ENCODE data around the gene IFITM5. TPM values are rescaled to one million over a fixed set of nuclear protein-coding genes. Genes with fewer than 3 reads are reported as not detected.
"Not testable (repeated sequence)": the region's sequence is repeated elsewhere in the genome, so short reads cannot be mapped to it uniquely, and the experiment has no call there.

IFITM5 gene
- total RNA-seq: not detected

- DNase-seq (ENCODE audit: low spot score in 2 of 2) (peak in 1 of 2 donors; percentile 61), ATAC-seq (peak in 1 of 2 donors; percentile 1)
- H3K36me3 Mint-ChIP-seq: no peaks in the 10 kb centered on the region
- H3K27ac Mint-ChIP-seq: peak within 1 kb of the TSS; percentile 7 to 77
- H3K9me3 Mint-ChIP-seq: no peaks in the 10 kb centered on the region
Measured at GRCh38 chr11:299081-299891, at the start of gene IFITM5. Gene IFITM5 (minus strand): TSS chr11:299526. CDS start chr11:299490, 36 bp downstream.

GRCh38 chr11:346529-346928 is 47.2 kb upstream of the IFITM5 start:
- H3K36me3 Mint-ChIP-seq: no peaks in the 10 kb centered on the region
- no peaks in the 10 kb centered on the region for H3K9me3 Mint-ChIP-seq
- H3K27ac Mint-ChIP-seq: no peak overlapping the region
- no peak for DNase-seq (ENCODE audit: low spot score in 2 of 2)
- ATAC-seq: no peak

- no peak for DNase-seq (ENCODE audit: low spot score in 2 of 2)
- Mint-ChIP-seq H3K27ac (no peak overlapping the region), H3K9me3 (no peaks in the 10 kb centered on the region), H3K36me3 (no peaks in the 10 kb centered on the region)
- ATAC-seq: no peak
Measured at GRCh38 chr11:344836-345578, 45.7 kb upstream of the IFITM5 start.

GRCh38 chr11:342328-342727 is 43.0 kb upstream of the IFITM5 start:
- no peak for ATAC-seq

GRCh38 chr11:340539-341512 is 41.5 kb upstream of the IFITM5 start:
- Mint-ChIP-seq H3K9me3 (no peaks in the 10 kb centered on the region), H3K27ac (peak overlapping the region in 1 of 2 donors; percentile 7), H3K36me3 (no peaks in the 10 kb centered on the region)
- DNase-seq (ENCODE audit: low spot score in 2 of 2): no peak
- no peak for ATAC-seq

More at GRCh38 chr11:342328-342727, 43.0 kb upstream of the IFITM5 start:
- Mint-ChIP-seq H3K27ac (no peak overlapping the region), H3K9me3 (no peaks in the 10 kb centered on the region), H3K36me3 (no peaks in the 10 kb centered on the region)
- no peak for DNase-seq (ENCODE audit: low spot score in 2 of 2)

GRCh38 chr11:339963-340362 is 40.6 kb upstream of the IFITM5 start:
- Mint-ChIP-seq H3K27ac (no peak overlapping the region), H3K9me3 (no peaks in the 10 kb centered on the region), H3K36me3 (no peaks in the 10 kb centered on the region)
- no peak for ATAC-seq
- DNase-seq (ENCODE audit: low spot score in 2 of 2): no peak

GRCh38 chr11:337711-338110 is 38.4 kb upstream of the IFITM5 start:
- Mint-ChIP-seq H3K36me3 (peaks cover 0 to 7% of the 10 kb centered on the region in 2 donors), H3K27ac (no peak overlapping the region), H3K9me3 (no peaks in the 10 kb centered on the region)
- no peak for ATAC-seq
- DNase-seq (ENCODE audit: low spot score in 2 of 2): no peak

- peak overlapping the region in 1 of 2 donors; percentile 52 for H3K27ac Mint-ChIP-seq
- no peak for DNase-seq (ENCODE audit: low spot score in 2 of 2)
- no peaks in the 10 kb centered on the region for H3K9me3 Mint-ChIP-seq
- no peak for ATAC-seq
- H3K36me3 Mint-ChIP-seq: peaks cover 0 to 10% of the 10 kb centered on the region in 2 donors
Measured at GRCh38 chr11:336659-337198, 37.4 kb upstream of the IFITM5 start.

- no peaks in the 10 kb centered on the region for H3K9me3 Mint-ChIP-seq
- peak overlapping the region in 1 of 2 donors; percentile 52 for H3K27ac Mint-ChIP-seq
- ATAC-seq: no peak
Measured at GRCh38 chr11:335779-336658, 36.7 kb upstream of the IFITM5 start.

GRCh38 chr11:334264-334994 is 35.1 kb upstream of the IFITM5 start:
- Mint-ChIP-seq H3K9me3 (no peaks in the 10 kb centered on the region), H3K36me3 (peaks cover 0 to 10% of the 10 kb centered on the region in 2 donors), H3K27ac (no peak overlapping the region)
- ATAC-seq: no peak
- DNase-seq (ENCODE audit: low spot score in 2 of 2): no peak

More at GRCh38 chr11:335779-336658, 36.7 kb upstream of the IFITM5 start:
- peaks cover 0 to 10% of the 10 kb centered on the region in 2 donors for H3K36me3 Mint-ChIP-seq
- no peak for DNase-seq (ENCODE audit: low spot score in 2 of 2)

GRCh38 chr11:333616-334263 is 34.4 kb upstream of the IFITM5 start:
- H3K9me3 Mint-ChIP-seq: not testable (repeated sequence)

GRCh38 chr11:332651-333480 is 33.5 kb upstream of the IFITM5 start:
- H3K9me3 Mint-ChIP-seq: no peaks in the 10 kb centered on the region

More at GRCh38 chr11:333616-334263, 34.4 kb upstream of the IFITM5 start:
- not testable (repeated sequence) for H3K27ac Mint-ChIP-seq; DNase-seq (ENCODE audit: low spot score in 2 of 2); ATAC-seq
- peaks cover 0 to 10% of the 10 kb centered on the region in 2 donors for H3K36me3 Mint-ChIP-seq

GRCh38 chr11:331358-332060 is 32.2 kb upstream of the IFITM5 start:
- no peak for DNase-seq (ENCODE audit: low spot score in 2 of 2)
- Mint-ChIP-seq H3K27ac (peak overlapping the region in 1 of 2 donors; percentile 81), H3K36me3 (peaks cover 0 to 10% of the 10 kb centered on the region in 2 donors), H3K9me3 (no peaks in the 10 kb centered on the region)
- peak in 1 of 2 donors; percentile 44 for ATAC-seq

More at GRCh38 chr11:332651-333480, 33.5 kb upstream of the IFITM5 start:
- ATAC-seq: no peak
- Mint-ChIP-seq H3K27ac (no peak overlapping the region), H3K36me3 (peaks cover 0 to 10% of the 10 kb centered on the region in 2 donors)
- DNase-seq (ENCODE audit: low spot score in 2 of 2): no peak

All from activated naive CD4-positive, alpha-beta T cell treated with anti-CD3 and anti-CD28 coated beads, Interleukin-2, amount 50 U/mL, for 72 hours (primary cell).